ENCODE results near the gene LDLRAD4.
A peak's percentile ranks its signal among the peaks of the same experiment; 100 is the strongest.

LDLRAD4 gene

DNA sequence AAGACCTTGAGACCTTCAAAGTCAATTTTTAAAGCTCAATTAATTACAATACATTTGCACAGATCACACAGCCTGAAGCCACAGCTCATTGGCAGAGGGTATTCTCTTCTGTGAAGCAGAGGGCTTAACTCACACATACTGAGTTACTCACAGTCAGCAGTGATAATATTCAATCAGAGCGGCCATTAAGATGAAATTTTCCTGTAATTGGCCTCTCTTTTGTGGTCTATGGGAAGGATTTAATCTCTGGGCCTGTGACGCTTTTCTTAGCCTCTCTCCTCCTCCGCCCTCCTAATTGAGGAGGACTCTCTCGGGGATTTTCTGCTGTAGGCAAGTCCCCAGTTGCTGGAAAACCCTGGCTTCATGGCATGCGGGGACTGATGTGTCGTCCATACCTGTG, 12.3 kb upstream of the LDLRAD4 start:
- DNase-seq, result no peak

DNA sequence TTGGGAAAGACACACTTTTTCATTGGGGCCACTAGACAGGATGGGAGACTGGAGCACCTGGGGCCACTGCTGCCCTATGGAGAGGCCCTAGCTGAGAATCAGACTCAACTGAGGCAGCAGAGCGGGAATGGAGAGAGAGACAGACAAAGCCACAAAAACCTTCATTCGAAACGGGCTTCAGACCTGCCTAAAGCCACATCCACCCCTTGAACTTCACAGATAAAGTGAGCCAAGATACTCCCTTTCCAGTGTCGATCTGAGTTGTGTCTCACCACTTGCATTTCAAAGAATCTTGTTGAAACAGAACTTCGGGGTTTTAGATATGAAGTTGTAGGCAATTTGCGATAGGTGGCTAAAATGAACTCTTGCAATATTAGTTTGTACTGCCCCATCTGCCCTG, 11.3 kb upstream of the LDLRAD4 start:
- no peak for DNase-seq

DNA sequence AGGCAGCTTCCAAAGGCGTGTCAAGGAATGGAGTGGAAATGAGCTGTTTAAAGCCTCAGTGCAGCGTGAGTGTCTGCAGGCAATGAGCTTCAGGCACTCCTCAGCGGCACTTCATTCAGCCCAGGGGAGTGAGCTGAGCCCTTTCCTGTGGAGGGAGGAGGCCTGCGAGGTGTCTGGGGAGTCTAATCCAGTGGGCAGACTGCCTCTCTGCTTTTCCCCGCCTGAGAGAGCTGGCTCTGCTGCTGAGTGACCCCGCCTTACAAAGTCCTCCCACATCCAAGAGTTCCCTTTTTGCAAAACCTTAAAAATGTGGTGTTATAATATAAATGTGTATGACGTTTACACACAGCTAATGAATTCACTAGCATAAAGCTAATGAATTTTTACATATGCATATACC, 7.0 kb upstream of the LDLRAD4 start:
- no peak for DNase-seq

DNA sequence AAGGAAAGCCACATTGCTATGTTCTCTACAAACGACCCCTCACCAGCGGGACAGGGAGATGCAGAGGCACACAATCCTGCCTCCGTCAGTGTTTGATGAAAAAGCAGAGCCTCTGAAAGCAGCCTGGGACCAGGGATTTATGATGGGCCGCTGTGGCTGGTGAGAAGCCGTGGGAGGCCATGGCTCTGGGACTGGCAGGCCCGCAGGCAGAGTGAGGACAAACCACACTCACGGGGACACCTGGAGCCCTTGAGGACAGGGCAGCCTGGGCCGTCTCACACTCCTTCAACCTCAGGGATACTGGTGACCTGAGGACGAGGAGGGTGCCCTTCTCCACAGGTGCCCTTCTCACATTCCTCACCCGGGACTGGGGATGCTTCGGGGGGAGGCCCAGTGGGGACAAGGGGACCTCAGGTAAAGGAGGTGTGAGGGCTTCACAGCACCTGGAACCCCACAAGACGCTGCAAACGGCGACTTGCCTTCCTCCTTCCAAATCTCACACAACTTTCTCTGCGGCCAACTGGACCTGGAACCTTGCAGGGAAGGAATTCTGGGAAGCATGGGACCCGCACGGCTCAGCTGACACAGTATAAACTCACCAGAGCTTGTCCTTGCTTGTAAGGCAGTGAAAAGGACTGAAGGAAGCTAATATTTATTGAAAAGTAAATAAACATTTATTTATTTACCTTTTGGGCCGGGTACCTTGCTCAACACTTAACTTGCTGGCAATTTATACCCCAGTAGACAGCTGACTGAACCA, 5.3 kb upstream of the LDLRAD4 start:
- no peak for DNase-seq

DNA sequence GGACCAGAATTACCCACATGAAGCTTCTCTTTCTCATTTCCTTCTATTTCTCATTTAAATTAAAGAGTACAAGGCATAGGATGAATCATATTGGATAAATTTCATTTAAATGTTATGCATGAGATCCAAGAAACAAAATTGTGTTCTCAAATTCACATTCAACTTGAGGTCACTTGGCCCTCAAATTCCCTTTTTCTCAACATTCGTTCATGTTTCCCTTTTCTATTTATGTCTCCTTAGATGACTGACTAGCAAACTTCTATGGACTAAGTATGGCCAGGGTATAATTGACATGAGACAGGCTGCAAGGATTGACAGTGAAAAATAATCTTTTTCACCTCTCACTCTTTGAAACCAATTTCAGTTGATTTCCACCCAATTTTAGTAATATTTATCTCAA, 4.0 kb upstream of the LDLRAD4 start:
- DNase-seq, result no peak

DNA sequence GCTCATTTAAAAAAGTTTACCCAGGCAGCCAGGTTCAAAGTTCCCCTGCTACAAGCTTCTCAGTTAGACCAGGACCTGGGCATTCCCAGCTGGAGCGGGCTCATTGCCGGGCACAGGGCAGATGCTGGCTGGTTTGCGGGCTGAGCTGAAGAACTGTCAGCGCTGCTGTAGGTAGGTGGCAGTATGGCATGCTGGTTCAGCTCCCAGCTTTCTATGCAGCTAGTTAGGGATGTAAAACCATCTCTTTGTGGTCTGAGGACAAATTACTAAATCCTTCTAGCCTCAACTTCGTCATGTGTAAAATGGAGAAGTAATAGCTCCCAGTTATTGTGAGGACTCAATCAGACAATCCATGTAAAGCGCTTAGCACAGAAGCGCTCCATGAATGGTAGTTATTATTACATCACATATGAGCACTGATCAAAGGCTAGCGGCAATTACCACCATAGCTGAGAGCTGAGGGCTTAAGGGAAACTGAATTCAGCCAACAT, 2.4 kb upstream of the LDLRAD4 start:
- DNase-seq, result peak; percentile 67

DNA sequence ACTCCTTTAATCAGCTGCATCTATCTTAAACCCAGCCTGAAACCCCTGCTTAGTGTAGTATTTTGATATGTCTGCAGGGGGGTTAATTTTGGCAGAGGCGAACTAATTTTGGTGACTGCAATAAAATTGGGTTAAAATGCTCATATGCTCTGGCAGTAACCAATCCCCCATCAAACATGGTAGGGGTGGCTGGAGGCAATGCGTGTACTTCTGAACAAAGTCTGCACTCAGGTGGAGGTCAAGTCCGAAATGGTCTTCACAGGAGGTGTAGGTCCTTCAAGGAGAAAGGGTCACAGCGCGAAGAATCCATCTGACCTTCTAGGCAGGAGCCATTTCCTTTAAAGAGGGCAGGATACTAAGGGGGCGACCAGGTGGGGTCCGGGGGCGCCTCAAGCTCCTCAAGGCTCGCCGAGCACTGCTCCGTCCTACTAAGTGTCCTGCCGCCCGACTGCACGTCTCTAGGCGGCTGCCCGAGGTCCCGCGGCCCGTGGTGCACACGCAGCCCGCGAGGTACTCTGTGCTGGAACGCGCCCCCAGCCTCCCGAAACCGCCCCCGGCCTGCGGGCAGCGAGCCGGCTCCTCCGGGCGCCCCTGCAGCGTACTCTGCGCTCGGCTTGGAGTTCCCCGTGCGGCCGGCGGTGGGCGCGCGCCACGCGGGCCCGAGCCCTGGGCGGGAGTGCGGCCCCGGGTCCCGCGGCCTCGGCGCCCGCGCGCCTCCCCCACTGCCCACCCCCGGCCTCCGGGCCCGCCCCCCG, 1.7 kb upstream of the LDLRAD4 start:
- DNase-seq, result no peak

DNA sequence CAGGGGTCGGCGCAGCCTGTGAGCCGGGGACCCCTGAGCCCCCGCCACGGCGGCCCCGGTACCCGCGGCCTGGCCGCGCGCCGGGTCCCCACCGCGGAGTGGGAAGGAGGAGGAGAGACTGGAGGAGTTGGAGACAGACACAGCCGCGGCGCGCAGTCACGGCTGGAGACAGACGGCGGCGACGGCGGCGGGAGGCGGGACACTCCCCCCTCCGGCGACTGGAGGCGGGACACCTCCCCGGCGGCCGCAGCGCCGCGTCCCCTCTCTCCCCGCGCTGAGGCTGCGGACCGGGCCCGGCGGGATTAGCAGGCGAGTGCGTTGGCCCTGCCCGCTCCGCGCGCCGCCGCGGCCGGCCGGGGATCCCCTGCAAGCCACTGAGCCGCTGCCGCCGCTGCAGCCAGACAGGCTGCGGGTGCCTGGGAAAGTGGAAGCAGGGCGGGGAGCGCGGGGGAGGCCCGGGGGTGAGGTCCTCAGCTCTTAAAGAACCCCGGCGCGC, 1.0 kb upstream of the LDLRAD4 start:
- DNase-seq, result no peak

DNA sequence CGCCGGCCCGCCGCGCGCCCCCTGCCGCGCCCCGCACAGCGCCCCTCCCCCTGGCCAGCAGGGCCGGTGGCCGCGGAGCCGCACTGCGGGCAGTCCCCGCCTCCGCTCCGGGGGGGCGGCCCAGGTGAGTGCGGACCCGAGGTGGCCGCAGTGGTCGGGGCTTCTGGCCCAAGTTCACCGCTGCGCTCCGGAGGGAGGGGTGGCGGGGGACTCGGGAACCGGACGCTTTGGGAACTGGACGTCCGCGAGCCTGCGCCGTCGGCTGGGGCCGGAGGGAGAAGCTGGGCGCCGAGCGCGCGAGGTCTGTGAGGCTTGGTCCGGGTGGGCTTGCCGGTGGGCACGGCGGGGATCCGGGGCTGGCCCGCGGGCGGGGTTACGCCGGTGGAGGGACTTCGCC, 591 bp upstream of the LDLRAD4 start:
- DNase-seq, result no peak

DNA sequence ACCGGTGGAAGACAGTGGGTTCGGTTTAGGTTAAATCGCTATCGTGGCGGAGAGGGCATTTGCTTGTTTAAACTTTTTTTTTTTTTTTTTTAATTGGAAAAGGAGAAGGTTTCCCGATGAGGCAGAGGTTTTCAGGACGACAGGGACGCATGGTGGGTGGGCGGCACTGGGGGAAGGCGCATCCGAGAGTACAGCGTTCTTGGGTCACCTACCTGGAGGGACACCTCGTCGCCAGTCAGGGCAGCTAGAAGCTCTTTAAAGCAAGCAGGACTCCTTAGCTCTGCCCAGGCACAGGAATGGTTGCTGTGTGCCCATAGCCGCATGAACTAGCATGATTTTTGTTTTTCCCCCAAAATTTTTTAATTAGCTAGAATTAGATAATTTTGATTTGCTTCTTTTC, 437 bp downstream of the LDLRAD4 start:
- no peak for DNase-seq

DNA sequence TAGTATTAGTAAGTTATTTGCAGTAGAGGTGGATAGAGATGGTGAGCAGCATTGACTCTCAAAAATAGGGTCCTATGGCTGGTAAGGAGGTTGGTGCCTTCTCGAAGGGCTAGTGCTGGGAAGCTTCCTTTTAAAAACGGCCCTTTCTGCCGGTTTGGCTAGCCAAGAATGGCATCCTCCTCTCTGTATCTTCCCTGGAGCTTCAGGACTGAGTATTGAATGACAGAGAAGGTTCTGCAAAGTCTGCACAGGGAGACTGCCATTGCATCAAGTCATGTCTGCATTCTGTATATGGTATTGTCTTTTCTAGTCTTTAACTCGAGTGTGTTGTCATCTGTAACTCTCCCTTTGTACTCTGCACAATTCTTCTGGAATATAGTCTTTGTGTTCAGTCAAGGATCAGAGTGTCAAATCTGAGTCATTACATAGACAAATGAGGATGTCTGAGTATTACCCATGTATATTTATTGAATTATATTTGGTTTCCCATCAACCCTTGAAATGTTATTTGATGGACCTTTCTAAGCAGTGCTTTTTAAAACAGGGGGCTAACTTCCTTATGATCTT, 1.1 kb downstream of the LDLRAD4 start:
- DNase-seq, result no peak

DNA sequence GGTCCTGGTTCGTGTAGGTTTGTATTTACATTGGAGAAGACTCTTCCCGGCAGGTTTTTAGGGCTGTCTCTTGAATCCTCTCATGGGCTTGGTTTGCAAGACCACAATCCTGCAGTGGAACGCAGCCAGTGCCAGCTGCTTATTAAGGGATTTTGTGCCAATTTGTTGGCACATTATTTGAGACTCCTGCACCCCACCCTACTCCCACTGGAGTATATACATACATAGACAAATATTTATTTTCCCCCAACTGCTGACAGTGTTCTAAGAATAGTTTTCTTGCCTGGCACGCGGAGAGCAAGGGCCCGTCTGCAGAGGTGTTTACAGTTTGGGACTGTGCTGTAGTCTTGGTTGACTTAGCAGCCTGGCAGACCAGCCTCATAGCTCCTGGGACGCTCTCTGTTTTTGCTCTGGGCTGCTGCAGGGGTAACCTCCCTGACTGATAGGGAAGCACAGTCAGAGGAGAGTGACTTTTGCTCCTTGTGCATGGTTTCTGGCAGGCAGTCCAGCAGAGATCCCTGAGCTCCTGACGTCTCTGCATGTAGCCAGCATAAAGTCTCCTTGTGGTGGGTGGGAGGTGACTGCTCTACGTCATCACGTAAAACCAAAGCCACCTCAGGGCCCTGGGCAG, 1.9 kb downstream of the LDLRAD4 start:
- DNase-seq, result peak; percentile 53

DNA sequence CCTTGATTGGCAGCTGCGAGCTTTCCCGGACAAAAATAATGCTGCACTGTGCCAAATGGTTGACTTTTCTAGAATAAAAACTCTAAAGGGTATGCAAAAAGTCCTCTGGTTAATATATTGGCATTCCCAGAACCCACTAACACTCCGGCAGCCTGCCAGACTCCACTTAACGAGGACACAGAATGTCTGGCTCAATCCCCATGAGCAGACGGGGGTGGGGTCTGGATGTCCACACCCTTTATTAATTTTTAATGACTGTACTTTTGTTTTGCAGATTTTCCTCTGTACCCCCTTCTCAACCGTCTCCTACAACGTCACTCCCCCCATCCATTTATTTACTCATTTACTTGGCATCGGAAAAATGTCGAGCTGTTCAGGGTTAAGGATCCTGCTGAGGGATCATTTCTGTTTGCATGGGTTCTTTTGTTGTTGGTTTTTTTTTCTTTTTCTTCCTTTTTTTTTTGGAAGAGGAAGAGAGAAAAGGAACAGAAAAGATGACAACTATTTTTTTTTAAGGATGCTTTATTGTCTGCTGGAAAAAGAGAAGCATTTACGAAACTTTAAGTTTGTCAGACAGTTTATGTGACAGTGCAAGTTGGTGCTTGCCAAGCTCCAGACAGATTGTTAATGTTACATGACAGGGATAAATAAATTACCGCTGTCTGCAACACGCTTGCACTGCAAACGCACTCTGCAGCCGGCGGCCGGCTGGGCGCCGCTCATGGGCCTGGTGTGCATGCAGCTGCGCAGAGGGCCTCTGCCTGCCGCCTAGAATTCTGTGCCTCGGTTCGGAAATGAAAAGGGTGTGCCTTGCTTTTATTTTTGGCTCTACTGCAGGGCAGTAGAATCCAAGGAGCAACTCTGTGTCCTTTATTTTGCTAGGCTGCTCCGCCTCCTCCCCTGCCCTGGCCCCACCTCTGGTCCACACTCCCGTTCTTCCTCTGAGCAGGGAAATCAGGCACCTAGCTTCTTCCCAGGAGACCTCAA, 3.6 kb downstream of the LDLRAD4 start:
- peak; percentile 61 for DNase-seq

DNA sequence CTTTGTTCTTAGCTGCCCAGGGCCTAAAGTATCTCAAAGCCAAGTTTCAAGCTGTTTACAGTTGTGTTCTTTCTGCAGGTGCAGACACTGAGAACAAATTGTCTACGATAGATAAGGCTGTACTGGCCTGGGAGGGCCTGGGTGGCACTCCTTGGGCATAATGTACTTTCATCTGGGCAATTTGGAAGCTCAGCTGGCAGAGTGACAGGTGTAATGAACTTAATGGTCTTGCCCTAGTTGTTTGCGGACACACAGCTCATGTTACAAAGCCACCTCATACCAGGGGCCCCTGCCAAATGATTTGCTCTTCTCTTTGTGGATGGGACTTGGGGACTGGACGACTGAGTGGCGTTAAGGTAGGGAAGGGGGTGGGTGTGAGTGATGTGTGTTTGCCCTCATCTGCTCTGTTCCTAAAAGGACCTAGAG, 4.3 kb downstream of the LDLRAD4 start:
- no peak for DNase-seq

DNA sequence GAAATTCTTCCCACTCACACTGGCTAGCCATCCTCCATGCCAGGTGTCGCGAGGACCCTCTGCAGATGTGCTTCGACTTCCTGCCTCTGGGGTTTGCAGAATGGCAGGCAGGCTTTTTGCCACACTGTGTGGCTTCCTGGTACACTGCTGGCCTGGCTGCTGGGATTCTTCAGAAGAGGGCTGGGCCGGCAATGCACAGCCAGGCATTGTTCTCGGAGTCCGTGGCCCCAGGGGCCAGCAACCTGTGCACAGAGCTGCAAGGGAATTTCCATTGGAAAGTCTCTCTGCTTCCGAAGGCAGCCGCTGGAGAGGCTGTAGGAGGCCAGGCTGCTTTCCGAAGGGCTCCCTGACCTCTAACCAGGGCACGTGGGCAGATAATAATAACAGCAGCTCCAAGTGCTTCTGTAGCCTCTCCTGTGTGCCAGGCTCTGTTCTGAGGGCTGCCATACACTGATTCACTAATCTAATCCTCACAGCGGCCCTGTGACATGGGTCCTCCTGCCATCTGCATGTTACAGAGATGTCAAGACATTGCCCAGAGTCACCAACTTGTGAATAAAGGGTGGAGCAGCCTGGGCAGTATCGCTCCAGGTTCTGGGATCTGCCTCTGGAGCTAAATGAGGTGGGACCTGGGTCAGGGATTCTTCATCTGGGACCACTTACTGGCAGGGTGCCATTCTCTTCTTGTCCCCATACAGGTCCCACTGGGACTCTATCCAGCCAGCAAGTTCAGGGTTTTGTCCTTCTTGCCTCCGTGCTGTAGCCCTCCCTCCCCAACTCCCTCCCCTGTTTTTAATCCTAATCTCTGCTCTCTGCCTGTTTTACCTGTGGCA, 5.0 kb downstream of the LDLRAD4 start:
- DNase-seq, result no peak

DNA sequence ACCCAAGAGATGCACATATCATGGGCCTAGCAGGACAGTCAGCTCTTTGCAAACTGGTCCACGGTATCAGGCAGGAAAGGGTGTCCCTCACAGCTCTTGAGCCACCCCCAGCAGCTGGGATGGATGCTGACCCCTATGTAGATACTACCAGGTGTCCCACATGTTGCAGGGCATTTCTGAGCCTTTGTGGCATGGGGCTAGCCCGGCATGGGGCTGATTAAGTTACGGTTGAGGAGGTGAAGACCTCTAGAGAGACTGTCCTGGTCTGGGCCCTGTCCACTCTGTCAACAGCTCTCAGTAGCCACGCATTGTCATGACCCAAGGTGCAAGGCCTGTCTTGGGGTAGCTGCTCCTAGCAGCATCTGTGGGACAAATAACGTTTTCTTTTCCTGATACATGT, 6.7 kb downstream of the LDLRAD4 start:
- no peak for DNase-seq

DNA sequence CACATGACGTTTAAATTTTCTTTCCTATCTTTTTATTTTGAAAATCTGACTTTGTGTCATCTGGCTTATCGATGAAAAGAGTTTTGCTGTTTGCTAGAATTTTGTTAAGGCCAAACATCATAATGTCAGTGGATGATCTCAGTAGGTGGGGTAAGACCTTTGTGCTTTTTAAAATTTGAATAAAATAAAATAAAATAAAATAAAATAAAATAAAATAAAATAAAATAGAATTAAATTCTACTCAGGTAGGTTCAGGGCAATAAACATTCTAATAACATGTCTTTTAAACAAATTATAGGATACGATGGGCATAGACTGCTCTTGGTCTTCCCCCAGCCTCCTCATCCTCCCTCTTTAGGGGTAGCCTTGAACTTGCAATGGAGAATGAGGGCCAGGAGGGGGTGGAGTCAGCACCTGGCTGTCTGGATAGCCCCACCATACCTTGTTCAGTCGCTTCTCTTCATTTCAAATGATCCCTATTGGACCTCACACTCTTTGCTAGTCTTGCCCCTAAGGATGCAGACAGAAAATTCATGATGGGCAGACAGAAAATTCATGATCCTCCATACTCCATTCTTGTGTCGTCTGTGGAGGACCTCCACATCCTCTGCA, 8.1 kb downstream of the LDLRAD4 start:
- no peak for DNase-seq

DNA sequence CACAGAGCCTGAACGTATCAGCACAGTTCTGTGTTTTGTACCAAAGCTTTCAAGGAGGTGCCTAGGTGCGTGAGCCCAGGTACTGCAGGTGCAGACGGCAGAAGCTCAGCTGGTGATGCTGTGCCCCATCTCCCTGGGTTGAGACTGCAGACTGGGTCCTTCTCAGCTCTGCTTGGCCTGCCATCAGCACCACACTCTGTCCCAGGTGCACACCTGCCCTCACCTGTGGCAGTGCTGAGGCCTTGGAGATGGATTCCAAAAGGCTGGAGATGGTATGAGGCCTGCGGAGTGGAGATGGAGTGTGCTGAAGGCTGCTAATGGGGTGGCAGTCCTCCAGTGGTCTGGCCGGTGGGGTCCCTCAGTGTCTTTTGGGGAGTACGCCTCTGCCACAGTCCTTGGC, 9.3 kb downstream of the LDLRAD4 start:
- DNase-seq, result no peak

DNA sequence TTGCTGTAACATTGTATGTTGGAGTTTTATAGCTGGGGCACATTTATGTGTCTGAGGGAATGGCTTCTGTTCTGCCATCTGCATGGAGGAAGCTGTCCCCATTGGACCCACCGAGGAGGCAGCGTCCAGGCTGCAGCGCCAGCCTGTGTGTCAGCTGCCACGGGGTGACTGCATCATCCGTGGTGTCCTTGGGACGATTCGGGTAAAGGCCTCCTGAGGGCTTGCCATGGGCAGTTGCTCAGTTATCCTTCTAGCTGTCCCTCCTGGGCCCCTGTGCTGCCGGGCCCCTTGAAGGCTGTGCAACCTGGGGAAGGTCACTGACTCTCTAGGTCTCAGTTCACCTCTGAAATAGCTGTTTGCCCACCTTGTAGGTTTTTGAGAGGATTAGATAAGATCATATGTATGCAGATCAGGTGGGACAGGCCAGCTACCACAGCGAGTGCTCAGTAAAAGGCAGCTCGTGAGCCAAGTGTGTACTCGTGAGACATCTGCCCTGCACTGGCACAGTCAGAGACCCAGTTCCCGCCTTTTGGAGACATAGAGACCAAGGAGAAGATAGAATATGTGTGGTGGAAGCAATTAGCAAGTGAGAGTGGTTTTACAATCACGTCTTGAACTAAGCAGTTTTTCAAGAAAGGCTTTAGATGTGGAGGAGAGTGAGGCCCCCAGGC, 10.6 kb downstream of the LDLRAD4 start:
- DNase-seq, result no peak

DNA sequence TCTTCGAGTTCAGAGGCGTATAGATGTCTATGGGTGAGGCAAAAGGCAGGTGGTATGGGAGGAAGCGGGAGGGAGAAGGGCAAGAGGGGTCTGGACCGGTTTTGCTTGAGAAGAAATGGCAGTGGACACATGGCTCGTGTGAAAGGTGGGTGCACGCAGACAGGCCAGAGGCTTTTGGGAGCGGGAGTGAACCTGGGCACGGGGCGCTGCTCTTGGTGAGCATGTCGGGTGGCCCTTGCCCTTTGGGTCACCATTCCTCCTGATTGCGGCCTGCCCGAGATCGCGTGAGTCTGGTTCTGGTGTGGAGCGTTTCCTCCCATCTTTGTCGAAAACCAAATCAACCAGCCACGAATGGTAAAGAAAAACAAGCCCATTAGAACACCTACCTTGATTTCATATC, 12.6 kb downstream of the LDLRAD4 start:
- no peak for DNase-seq
